Measurements from ENCODE around the gene VSTM4.

DNA sequence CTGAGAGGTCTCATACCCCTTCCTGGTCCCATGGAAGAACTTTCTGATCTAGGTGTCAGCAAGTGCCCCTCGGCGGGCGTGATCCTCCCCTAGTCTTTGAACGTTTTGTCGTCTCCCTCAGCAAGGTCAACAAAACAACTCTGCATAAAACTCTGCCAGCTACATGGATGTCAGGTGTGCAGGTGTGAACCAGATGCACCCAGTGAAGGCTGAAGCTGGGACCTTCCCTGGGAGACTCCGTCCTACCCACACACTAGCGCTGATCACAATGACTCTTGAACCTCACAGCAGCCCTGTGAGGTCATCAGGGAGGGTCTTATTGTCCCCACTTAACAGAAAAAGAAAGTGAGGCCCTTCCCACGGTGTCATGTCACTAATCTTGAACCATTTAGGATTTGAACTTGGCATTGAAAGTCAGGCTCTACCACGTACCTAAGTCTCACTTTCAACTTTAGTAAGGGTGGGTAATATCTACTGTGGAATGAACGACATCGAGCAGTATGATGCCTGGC lies 68.1 kb downstream of the VSTM4 start:
- TF ChIP-seq TAF1 (IDR thresholded peaks at IDR 0.05; ENCODE audit: low read depth, low read length) = no peak
- no peak for TF ChIP-seq POLR2AphosphoS5 (IDR thresholded peaks at IDR 0.05; ENCODE audit: low read depth, low read length)
- no peak for TF ChIP-seq POLR2A (IDR thresholded peaks at IDR 0.05; ENCODE audit: low read depth, low read length)
- no peak for TF ChIP-seq SPI1 (IDR thresholded peaks at IDR 0.05; ENCODE audit: low read depth, low read length)
- no peak for TF ChIP-seq PAX5 (IDR thresholded peaks at IDR 0.05; ENCODE audit: insufficient read depth, low read length, severe bottlenecking)
- TF ChIP-seq POU2F2 (IDR thresholded peaks at IDR 0.05; ENCODE audit: low read depth, low read length) = no peak
